GM12891 (cell line): ENCODE results near the gene SCGB2B2.

ENCODE experiments used
- PAX5 ChIP-seq: IDR thresholded peaks from 2 replicates; pipeline ENCODE4 v1.6.1; 2011; ENCODE audit warnings: low read length, moderate library complexity, mild to moderate bottlenecking; ENCODE audit not compliant: insufficient read depth, severe bottlenecking
- POLR2A ChIP-seq: IDR thresholded peaks from 2 replicates; pipeline ENCODE4 v1.6.1; 2011; ENCODE audit warnings: low read depth, low read length, control low read depth
- POLR2AphosphoS5 ChIP-seq: IDR thresholded peaks from 2 replicates; pipeline ENCODE4 v1.6.1; 2011; ENCODE audit warnings: low read depth, low read length, control low read depth
- SPI1 ChIP-seq: IDR thresholded peaks from 2 replicates; pipeline ENCODE4 v1.6.1; 2011; ENCODE audit warnings: low read depth, low read length, control low read depth
- TAF1 ChIP-seq: IDR thresholded peaks from 2 replicates; pipeline ENCODE4 v1.6.1; 2011; ENCODE audit warnings: low read depth, low read length, control low read depth

GRCh38 chr19:34725400-34725799, 48.4 kb upstream of the SCGB2B2 start:
- TF ChIP-seq POLR2A (no peak), POLR2AphosphoS5 (no peak), TAF1 (no peak), PAX5 (no peak), SPI1 (no peak)
